Germinal center (tissue), 1 donor: Measurements from ENCODE around the gene ENG.

Experiments used
- DNase-seq: peaks from one replicate; pipeline ENCODE4 v3.0.0; 2012; ENCODE audit warnings: mixed read lengths, low spot score

Gene ENG

GRCh38 chr9:127814619-127815511 is 39.6 kb downstream of the ENG start:
- no peak for DNase-seq

- DNase-seq: no peak
Observed at GRCh38 chr9:127813686-127814226, 40.7 kb downstream of the ENG start.

- no peak for DNase-seq
Observed at GRCh38 chr9:127812936-127813675, 41.4 kb downstream of the ENG start.

- DNase-seq: no peak
Observed at GRCh38 chr9:127812011-127812410, 42.4 kb downstream of the ENG start.

- DNase-seq: no peak
Observed at GRCh38 chr9:127810378-127811187, 43.9 kb downstream of the ENG start.

GRCh38 chr9:127809540-127810377 is 44.7 kb downstream of the ENG start:
- DNase-seq: peak; percentile 31

GRCh38 chr9:127809002-127809539 is 45.4 kb downstream of the ENG start:
- no peak for DNase-seq

GRCh38 chr9:127808347-127809001 is 46.0 kb downstream of the ENG start:
- DNase-seq: no peak

GRCh38 chr9:127806871-127807270 is 47.6 kb downstream of the ENG start:
- no peak for DNase-seq

GRCh38 chr9:127805620-127806019 is 48.8 kb downstream of the ENG start:
- DNase-seq: peak; percentile 47

GRCh38 chr9:127803507-127804352 is 50.7 kb downstream of the ENG start:
- DNase-seq: no peak

- DNase-seq: peak; percentile 98
Observed at GRCh38 chr9:127802576-127803443, 51.6 kb downstream of the ENG start, which contains the start of gene FPGS. TSS of gene FPGS (plus strand) at chr9:127802882. CDS start at chr9:127802925, 43 bp downstream.

GRCh38 chr9:127801955-127802575 is 52.4 kb downstream of the ENG start:
- no peak for DNase-seq

GRCh38 chr9:127796852-127797370 is 57.5 kb downstream of the ENG start:
- no peak for DNase-seq

GRCh38 chr9:127796225-127796813 is 58.1 kb downstream of the ENG start:
- DNase-seq: no peak

- DNase-seq: no peak
Observed at GRCh38 chr9:127794001-127794791, 60.3 kb downstream of the ENG start.
